HepG2 (cell line): Measurements from ENCODE around the gene SUN5. TPM values are rescaled to one million over a fixed set of nuclear protein-coding genes. Genes with fewer than 3 reads are reported as not detected.

Experiments
- GFI1 ChIP-seq: sonication (generic); formaldehyde crosslinking; IDR thresholded peaks from 2 replicates; pipeline ENCODE4 v1.5.0; 2020; ENCODE audit warnings: missing genetic modification reagents, mild to moderate bottlenecking, borderline replicate concordance
- HHEX ChIP-seq: IDR thresholded peaks from 2 replicates; pipeline ENCODE4 v1.6.1; 2016; ENCODE audit warnings: control low read depth
- HNF4G ChIP-seq, 2 experiments: sonication (generic) in 1 of 2; formaldehyde crosslinking in 1 of 2; IDR thresholded peaks; 2 replicates each; pipeline versions ENCODE4 v1.4.0 to v1.6.1; 2011 to 2020; ENCODE audit warnings: borderline replicate concordance in 2 of 2, low read depth in 2 of 2, mild to moderate bottlenecking in 2 of 2, low read length in 1 of 2, missing genetic modification reagents in 1 of 2, moderate library complexity in 1 of 2
- KLF13 ChIP-seq: sonication (generic); formaldehyde crosslinking; IDR thresholded peaks from 2 replicates; pipeline ENCODE4 v1.4.0; 2020; ENCODE audit warnings: mild to moderate bottlenecking, missing genetic modification reagents
- RNF2 ChIP-seq: fragments of 450-650 bp; conservative IDR thresholded peaks from 2 replicates; pipeline ENCODE4 v1.6.1; 2016; ENCODE audit warnings: low read depth
- TOPORS ChIP-seq: sonication (generic); formaldehyde crosslinking; IDR thresholded peaks from 2 replicates; pipeline ENCODE4 v1.8.0; 2023; ENCODE audit warnings: mild to moderate bottlenecking, missing genetic modification reagents
- XRCC5 ChIP-seq: fragments of 200-400 bp; formaldehyde crosslinking; optimal IDR thresholded peaks from 2 replicates; pipeline ENCODE3; 2017; ENCODE audit warnings: mild to moderate bottlenecking, low read length
- ZFY ChIP-seq: sonication (generic); formaldehyde crosslinking; IDR thresholded peaks from 2 replicates; pipeline ENCODE4 v1.4.0; 2020; ENCODE audit warnings: missing genetic modification reagents
- ZNF17 ChIP-seq: sonication (generic); formaldehyde crosslinking; IDR thresholded peaks from 2 replicates; pipeline ENCODE4 v1.5.0; 2020; ENCODE audit warnings: mild to moderate bottlenecking, missing genetic modification reagents
- ZNF24 ChIP-seq: fragments of 450-650 bp; IDR thresholded peaks from 2 replicates; pipeline ENCODE4 v1.6.1; 2017; ENCODE audit warnings: antibody characterized with exemption, mild to moderate bottlenecking
- ZNF263 ChIP-seq: sonication (generic); formaldehyde crosslinking; IDR thresholded peaks from 2 replicates; pipeline ENCODE4 v1.4.0; 2020; ENCODE audit warnings: missing genetic modification reagents
- ZNF768 ChIP-seq: sonication (generic); formaldehyde crosslinking; IDR thresholded peaks from 2 replicates; pipeline ENCODE4 v1.4.0; 2020; ENCODE audit warnings: missing genetic modification reagents
- ZNF776 ChIP-seq: sonication (generic); formaldehyde crosslinking; IDR thresholded peaks from 2 replicates; pipeline ENCODE4 v1.4.0; 2020; ENCODE audit warnings: mild to moderate bottlenecking, missing genetic modification reagents
- polyA plus RNA-seq, 8 experiments: library from polyadenylated mRNA; depleted of rRNA in 3 of 8; stranded (reverse) in 7 of 8; unstranded in 1 of 8; fragments of >200 nt; fragmentation: Illumina TruSeq in 4 of 8; extraction: Trizol in 4 of 8; gene quantifications; 2 replicates each; pipeline versions ENCODE4 v1.2.1 to v1.2.3, GENCODE V29; 2011 to 2016; ENCODE audit warnings: low read depth in 4 of 8, missing spikeins in 1 of 8, mixed read lengths in 1 of 8; ENCODE audit not compliant: insufficient read depth in 1 of 8
- total RNA-seq, 5 experiments: library from RNA; depleted of rRNA; stranded (reverse); fragments of >200 nt; fragmentation: Illumina TruSeq; extraction: Trizol; gene quantifications; 2 replicates each; pipeline ENCODE4 v1.2.3, GENCODE V29; 2016; ENCODE audit warnings: low read depth in 1 of 5
- TF ChIP-seq, protein P1 (sequence below): sonication (generic); formaldehyde crosslinking; IDR thresholded peaks from 2 replicates; pipeline ENCODE4 v1.5.1; 2020; ENCODE audit warnings: missing genetic modification reagents, mild to moderate bottlenecking, borderline replicate concordance
- TF ChIP-seq, protein P2 (sequence below): sonication (generic); formaldehyde crosslinking; IDR thresholded peaks from 2 replicates; pipeline ENCODE4 v1.9.0; 2021; ENCODE audit warnings: missing genetic modification reagents, borderline replicate concordance
- TF ChIP-seq, protein P3 (sequence below): sonication (generic); formaldehyde crosslinking; IDR thresholded peaks from 2 replicates; pipeline ENCODE4 v1.5.0; 2020; ENCODE audit warnings: missing genetic modification reagents
- TF ChIP-seq, protein P4 (sequence below): sonication (generic); formaldehyde crosslinking; IDR thresholded peaks from 2 replicates; pipeline ENCODE4 v1.8.1; 2023; ENCODE audit warnings: mild to moderate bottlenecking, moderate library complexity, missing genetic modification reagents
- TF ChIP-seq, protein P5 (sequence below): sonication (generic); formaldehyde crosslinking; IDR thresholded peaks from 2 replicates; pipeline ENCODE4 v1.4.0; 2020; ENCODE audit warnings: mild to moderate bottlenecking, missing genetic modification reagents
- TF ChIP-seq, protein P6 (sequence below): sonication (generic); formaldehyde crosslinking; IDR thresholded peaks from 2 replicates; pipeline ENCODE4 v1.4.0; 2020; ENCODE audit warnings: missing genetic modification reagents

Gene SUN5
- total and polyA plus RNA-seq, 2 of the 13 experiments (the other 11 are each of a cell fraction or from before 2014, with no cell fraction given): not detected

DNA sequence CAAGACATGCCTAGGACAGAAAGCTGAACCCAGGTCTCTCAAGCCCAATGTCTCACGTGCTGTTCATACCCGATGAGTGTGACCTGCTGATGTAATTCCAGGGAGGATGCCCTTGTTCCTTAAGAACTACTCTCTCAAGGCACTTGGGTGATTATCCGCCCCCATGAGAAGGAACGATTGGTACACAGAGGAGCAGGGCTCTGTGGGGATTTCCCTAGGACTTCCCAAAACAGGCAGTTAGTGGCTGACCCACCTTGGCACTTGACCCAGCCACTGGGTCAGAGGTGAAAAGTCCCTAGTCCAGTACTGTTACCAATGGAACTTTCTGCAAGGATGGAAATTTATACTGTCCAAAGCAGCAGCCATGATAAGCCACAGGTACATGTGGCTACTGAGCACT is 18.1 kb upstream of the SUN5 start (continued):
- TF ChIP-seq ZFY (no peak), ZNF776 (CRISPR knock-in tag) (no peak), ZNF263 (CRISPR knock-in tag) (no peak), HNF4G (IDR thresholded peaks at IDR 0.05; ENCODE audit: borderline replicate concordance, low read depth, low read length) (no peak), HNF4G (CRISPR knock-in tag; IDR thresholded peaks at IDR 0.05; ENCODE audit: borderline replicate concordance, low read depth) (no peak), ZNF768 (no peak), ZNF24 (no peak), ZNF17 (CRISPR knock-in tag) (no peak), HHEX (CRISPR knock-in tag) (no peak), GFI1 (CRISPR knock-in tag) (no peak), XRCC5 (no peak), KLF13 (CRISPR knock-in tag) (no peak), RNF2 (no peak), TOPORS (CRISPR knock-in tag) (no peak)
- TF ChIP-seq, protein P1, sequence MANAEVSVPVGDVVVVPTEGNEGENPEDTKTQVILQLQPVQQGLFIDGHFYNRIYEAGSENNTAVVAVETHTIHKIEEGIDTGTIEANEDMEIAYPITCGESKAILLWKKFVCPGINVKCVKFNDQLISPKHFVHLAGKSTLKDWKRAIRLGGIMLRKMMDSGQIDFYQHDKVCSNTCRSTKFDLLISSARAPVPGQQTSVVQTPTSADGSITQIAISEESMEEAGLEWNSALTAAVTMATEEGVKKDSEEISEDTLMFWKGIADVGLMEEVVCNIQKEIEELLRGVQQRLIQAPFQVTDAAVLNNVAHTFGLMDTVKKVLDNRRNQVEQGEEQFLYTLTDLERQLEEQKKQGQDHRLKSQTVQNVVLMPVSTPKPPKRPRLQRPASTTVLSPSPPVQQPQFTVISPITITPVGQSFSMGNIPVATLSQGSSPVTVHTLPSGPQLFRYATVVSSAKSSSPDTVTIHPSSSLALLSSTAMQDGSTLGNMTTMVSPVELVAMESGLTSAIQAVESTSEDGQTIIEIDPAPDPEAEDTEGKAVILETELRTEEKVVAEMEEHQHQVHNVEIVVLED (CRISPR knock-in tag): no peak
- TF ChIP-seq, protein P2, sequence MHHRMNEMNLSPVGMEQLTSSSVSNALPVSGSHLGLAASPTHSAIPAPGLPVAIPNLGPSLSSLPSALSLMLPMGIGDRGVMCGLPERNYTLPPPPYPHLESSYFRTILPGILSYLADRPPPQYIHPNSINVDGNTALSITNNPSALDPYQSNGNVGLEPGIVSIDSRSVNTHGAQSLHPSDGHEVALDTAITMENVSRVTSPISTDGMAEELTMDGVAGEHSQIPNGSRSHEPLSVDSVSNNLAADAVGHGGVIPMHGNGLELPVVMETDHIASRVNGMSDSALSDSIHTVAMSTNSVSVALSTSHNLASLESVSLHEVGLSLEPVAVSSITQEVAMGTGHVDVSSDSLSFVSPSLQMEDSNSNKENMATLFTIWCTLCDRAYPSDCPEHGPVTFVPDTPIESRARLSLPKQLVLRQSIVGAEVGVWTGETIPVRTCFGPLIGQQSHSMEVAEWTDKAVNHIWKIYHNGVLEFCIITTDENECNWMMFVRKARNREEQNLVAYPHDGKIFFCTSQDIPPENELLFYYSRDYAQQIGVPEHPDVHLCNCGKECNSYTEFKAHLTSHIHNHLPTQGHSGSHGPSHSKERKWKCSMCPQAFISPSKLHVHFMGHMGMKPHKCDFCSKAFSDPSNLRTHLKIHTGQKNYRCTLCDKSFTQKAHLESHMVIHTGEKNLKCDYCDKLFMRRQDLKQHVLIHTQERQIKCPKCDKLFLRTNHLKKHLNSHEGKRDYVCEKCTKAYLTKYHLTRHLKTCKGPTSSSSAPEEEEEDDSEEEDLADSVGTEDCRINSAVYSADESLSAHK (CRISPR knock-in tag): no peak
- TF ChIP-seq, protein P3, sequence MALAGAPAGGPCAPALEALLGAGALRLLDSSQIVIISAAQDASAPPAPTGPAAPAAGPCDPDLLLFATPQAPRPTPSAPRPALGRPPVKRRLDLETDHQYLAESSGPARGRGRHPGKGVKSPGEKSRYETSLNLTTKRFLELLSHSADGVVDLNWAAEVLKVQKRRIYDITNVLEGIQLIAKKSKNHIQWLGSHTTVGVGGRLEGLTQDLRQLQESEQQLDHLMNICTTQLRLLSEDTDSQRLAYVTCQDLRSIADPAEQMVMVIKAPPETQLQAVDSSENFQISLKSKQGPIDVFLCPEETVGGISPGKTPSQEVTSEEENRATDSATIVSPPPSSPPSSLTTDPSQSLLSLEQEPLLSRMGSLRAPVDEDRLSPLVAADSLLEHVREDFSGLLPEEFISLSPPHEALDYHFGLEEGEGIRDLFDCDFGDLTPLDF (CRISPR knock-in tag): no peak
- TF ChIP-seq, protein P4, sequence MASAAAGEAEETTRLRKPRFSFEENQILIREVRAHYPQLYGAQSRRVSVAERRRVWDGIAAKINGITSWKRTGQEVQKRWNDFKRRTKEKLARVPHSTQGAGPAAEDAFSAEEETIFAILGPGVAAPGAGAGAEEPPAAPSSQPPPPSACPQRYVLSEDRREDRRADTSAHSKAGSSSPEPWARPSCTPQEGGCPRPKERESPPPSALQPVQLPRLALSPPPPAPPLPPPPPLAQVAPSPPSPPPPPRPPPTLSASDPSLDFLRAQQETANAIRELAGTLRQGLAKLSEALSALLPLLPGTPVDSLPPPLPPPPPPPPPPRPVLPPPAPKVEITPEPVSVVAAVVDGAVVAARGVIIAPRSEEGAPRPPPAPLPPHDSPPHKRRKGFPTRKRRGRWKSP (CRISPR knock-in tag): no peak
- TF ChIP-seq, protein P5, sequence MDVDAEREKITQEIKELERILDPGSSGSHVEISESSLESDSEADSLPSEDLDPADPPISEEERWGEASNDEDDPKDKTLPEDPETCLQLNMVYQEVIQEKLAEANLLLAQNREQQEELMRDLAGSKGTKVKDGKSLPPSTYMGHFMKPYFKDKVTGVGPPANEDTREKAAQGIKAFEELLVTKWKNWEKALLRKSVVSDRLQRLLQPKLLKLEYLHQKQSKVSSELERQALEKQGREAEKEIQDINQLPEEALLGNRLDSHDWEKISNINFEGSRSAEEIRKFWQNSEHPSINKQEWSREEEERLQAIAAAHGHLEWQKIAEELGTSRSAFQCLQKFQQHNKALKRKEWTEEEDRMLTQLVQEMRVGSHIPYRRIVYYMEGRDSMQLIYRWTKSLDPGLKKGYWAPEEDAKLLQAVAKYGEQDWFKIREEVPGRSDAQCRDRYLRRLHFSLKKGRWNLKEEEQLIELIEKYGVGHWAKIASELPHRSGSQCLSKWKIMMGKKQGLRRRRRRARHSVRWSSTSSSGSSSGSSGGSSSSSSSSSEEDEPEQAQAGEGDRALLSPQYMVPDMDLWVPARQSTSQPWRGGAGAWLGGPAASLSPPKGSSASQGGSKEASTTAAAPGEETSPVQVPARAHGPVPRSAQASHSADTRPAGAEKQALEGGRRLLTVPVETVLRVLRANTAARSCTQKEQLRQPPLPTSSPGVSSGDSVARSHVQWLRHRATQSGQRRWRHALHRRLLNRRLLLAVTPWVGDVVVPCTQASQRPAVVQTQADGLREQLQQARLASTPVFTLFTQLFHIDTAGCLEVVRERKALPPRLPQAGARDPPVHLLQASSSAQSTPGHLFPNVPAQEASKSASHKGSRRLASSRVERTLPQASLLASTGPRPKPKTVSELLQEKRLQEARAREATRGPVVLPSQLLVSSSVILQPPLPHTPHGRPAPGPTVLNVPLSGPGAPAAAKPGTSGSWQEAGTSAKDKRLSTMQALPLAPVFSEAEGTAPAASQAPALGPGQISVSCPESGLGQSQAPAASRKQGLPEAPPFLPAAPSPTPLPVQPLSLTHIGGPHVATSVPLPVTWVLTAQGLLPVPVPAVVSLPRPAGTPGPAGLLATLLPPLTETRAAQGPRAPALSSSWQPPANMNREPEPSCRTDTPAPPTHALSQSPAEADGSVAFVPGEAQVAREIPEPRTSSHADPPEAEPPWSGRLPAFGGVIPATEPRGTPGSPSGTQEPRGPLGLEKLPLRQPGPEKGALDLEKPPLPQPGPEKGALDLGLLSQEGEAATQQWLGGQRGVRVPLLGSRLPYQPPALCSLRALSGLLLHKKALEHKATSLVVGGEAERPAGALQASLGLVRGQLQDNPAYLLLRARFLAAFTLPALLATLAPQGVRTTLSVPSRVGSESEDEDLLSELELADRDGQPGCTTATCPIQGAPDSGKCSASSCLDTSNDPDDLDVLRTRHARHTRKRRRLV (CRISPR knock-in tag): no peak
- TF ChIP-seq, protein P6, sequence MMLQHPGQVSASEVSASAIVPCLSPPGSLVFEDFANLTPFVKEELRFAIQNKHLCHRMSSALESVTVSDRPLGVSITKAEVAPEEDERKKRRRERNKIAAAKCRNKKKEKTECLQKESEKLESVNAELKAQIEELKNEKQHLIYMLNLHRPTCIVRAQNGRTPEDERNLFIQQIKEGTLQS (CRISPR knock-in tag): no peak
